Loucy (cell line): Measurements from ENCODE around the gene CBFB.

Experiments used
- H2AFZ ChIP-seq: fragments of 200-600 bp; sonication (generic); 2 replicates; pipeline ENCODE4 v1.6.0; 2016; ENCODE audit warnings: antibody characterized with exemption, mild to moderate bottlenecking, low read length, moderate library complexity
- H3F3A ChIP-seq: fragments of 200-600 bp; 2 replicates; pipeline ENCODE4 v1.6.0; 2016; ENCODE audit warnings: antibody characterized with exemption, low read depth, mild to moderate bottlenecking
- H3K27me3 ChIP-seq: fragments of 200-600 bp; sonication (generic); 2 replicates; pipeline ENCODE4 v1.6.1; 2014; ENCODE audit warnings: low read length, mild to moderate bottlenecking; ENCODE audit not compliant: insufficient read depth, poor library complexity, severe bottlenecking
- H3K36me3 ChIP-seq: fragments of 200-600 bp; sonication (generic); 2 replicates; pipeline ENCODE4 v1.6.1; 2016; ENCODE audit warnings: low read length; ENCODE audit not compliant: insufficient read depth
- H3K4me1 ChIP-seq: fragments of 200-600 bp; sonication (generic); 2 replicates; pipeline ENCODE4 v1.5.1; 2014; ENCODE audit warnings: low read length, mild to moderate bottlenecking; ENCODE audit not compliant: insufficient read depth, poor library complexity, severe bottlenecking
- H3K4me2 ChIP-seq: fragments of 200-600 bp; sonication (generic); 2 replicates; pipeline ENCODE4 v1.6.0; 2014; ENCODE audit warnings: antibody characterized with exemption, low read length, low read depth, mild to moderate bottlenecking; ENCODE audit not compliant: poor library complexity, severe bottlenecking
- H3K4me3 ChIP-seq: fragments of 200-600 bp; sonication (generic); 2 replicates; pipeline ENCODE4 v1.5.1; 2014; ENCODE audit warnings: low read length, mild to moderate bottlenecking, mixed read lengths; ENCODE audit not compliant: poor library complexity, severe bottlenecking
- H3K79me2 ChIP-seq: fragments of 200-600 bp; sonication (generic); 2 replicates; pipeline ENCODE4 v1.6.1; 2014; ENCODE audit warnings: low read length; ENCODE audit not compliant: insufficient read depth
- H3K9ac ChIP-seq: fragments of 200-600 bp; sonication (generic); 2 replicates; pipeline ENCODE4 v1.6.0; 2014; ENCODE audit warnings: mild to moderate bottlenecking, low read depth, low read length, moderate library complexity; ENCODE audit not compliant: poor library complexity, severe bottlenecking
- H3K9me2 ChIP-seq: fragments of 200-600 bp; sonication (generic); replicated peaks from 2 replicates; pipeline ENCODE4 v1.6.1; 2016; ENCODE audit warnings: low read depth, low read length, mixed read lengths
- H3K9me3 ChIP-seq: fragments of 200-600 bp; sonication (generic); 2 replicates; pipeline ENCODE4 v1.6.1; 2014; ENCODE audit warnings: mild to moderate bottlenecking, antibody characterized with exemption, low read length, low read depth; ENCODE audit not compliant: insufficient read depth
- H4K20me1 ChIP-seq: fragments of 200-600 bp; sonication (generic); 2 replicates; pipeline ENCODE4 v1.6.0; 2014; ENCODE audit warnings: antibody characterized with exemption, low read length, mild to moderate bottlenecking; ENCODE audit not compliant: insufficient read depth, poor library complexity, severe bottlenecking
- EZH2phosphoT487 ChIP-seq: fragments of 200-600 bp; IDR thresholded peaks from 2 replicates; pipeline ENCODE4 v1.6.1; 2018; ENCODE audit warnings: antibody characterized with exemption, mild to moderate bottlenecking, moderate library complexity, borderline replicate concordance
- TF ChIP-seq, protein P1 (sequence below): fragments of 200-600 bp; sonication (generic); conservative IDR thresholded peaks from 2 replicates; pipeline ENCODE4 v1.5.1; 2014; ENCODE audit warnings: mild to moderate bottlenecking, antibody characterized with exemption, low read length

CBFB gene

DNA sequence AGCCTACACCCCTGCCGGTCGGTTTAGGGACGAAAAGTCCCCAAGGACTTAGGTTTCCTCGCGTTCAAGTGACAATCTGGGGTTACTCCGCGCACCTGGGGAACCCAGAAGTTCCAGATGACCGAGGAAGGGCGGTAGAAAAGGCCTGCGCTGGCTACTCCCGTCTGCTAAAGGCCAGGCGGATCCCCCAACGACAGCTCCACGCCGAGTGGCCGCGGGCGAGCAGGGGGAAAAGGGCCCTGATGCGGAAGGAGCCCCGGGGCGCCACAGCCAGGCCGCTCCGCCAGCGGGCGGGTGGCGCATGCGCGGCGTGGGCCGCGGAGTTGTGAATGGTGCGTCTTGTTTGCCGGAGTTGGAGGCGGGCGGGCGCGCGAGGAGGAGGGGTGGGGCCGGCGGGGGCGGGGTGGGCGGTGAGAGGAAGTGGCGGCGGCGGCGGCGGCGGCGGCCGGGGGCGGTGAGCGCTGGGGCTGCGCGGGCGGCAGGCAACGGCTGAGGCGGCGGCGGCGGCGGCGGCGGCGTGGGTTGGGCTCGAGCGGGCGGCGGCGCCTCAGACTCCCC is at the start of gene CBFB:
CBFB (plus strand) TSS at position 454 of the 558 bp plus-strand sequence. CDS start 259 bp downstream, outside the sequence.
- Histone ChIP-seq H4K20me1 (peaks cover 34% of the 10 kb centered on the region), H3K36me3 (no peaks in the 10 kb centered on the region), H2AFZ (peak within 1 kb of the TSS; percentile 92), H3F3A (no peaks in the 10 kb centered on the region), H3K9ac (peak within 1 kb of the TSS; percentile 92), H3K27me3 (no peaks in the 10 kb centered on the region), H3K4me3 (peak within 1 kb of the TSS; percentile 91), H3K9me3 (no peaks in the 10 kb centered on the region), H3K4me1 (peaks cover 42% of the 10 kb centered on the region), H3K79me2 (peaks cover 52% of the 10 kb centered on the region), H3K4me2 (peak within 1 kb of the TSS; percentile 92), H3K9me2 (no peaks in the 10 kb centered on the region)
- TF ChIP-seq EZH2phosphoT487 = no peak
- TF ChIP-seq, protein P1, sequence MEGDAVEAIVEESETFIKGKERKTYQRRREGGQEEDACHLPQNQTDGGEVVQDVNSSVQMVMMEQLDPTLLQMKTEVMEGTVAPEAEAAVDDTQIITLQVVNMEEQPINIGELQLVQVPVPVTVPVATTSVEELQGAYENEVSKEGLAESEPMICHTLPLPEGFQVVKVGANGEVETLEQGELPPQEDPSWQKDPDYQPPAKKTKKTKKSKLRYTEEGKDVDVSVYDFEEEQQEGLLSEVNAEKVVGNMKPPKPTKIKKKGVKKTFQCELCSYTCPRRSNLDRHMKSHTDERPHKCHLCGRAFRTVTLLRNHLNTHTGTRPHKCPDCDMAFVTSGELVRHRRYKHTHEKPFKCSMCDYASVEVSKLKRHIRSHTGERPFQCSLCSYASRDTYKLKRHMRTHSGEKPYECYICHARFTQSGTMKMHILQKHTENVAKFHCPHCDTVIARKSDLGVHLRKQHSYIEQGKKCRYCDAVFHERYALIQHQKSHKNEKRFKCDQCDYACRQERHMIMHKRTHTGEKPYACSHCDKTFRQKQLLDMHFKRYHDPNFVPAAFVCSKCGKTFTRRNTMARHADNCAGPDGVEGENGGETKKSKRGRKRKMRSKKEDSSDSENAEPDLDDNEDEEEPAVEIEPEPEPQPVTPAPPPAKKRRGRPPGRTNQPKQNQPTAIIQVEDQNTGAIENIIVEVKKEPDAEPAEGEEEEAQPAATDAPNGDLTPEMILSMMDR = peak; percentile 39

DNA sequence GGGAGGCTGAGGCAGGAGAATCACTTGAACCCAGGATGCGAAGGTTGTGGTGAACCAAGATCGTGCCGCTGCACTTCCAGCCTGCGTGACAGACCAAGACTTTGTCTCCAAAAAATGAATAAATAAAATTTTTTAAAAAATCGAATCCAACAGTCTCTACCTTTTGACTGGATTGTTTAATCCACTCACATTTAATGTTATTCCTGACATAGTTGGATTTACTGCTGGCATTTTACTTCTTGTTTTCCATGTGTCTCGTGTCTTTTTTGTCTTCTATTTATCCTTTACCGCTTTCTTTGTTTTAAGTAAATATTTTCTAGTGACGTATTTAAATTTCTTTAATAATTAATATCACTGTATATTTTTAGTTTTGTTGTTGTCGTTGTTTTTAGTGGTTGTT is 45.9 kb upstream of the CBFB start:
- Histone ChIP-seq H2AFZ (no peak overlapping the region), H3F3A (no peaks in the 10 kb centered on the region), H3K79me2 (no peaks in the 10 kb centered on the region), H3K9ac (no peak overlapping the region), H3K36me3 (no peaks in the 10 kb centered on the region), H3K4me1 (no peaks in the 10 kb centered on the region), H3K27me3 (no peaks in the 10 kb centered on the region), H4K20me1 (no peaks in the 10 kb centered on the region), H3K4me3 (no peak overlapping the region), H3K4me2 (no peak overlapping the region), H3K9me3 (no peaks in the 10 kb centered on the region), H3K9me2 (no peaks in the 10 kb centered on the region)
- TF ChIP-seq, protein P1 = no peak
- TF ChIP-seq EZH2phosphoT487 = no peak

DNA sequence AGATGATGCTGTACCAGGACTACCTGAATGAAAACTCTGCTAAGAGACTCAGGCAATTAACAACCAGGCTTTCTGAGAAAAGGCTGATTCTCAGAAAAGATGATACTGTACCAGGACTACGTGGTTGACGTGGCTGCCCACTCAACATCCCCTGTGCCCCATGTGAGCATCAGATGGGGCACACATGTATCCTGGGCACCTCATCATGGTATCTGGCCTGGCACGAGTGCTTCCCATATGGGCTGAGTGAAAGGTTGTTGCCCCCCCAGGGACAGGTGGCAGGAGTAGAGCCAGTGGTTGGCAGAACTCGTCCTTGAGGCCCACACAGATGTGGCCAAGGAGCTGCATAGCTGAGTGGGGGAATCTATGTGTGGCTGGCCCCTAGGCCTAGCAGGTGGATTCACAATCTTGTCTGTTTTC is 44.0 kb upstream of the CBFB start:
- no peaks in the 10 kb centered on the region for H3K79me2 ChIP-seq
- H4K20me1 ChIP-seq = no peaks in the 10 kb centered on the region
- H3K27me3 ChIP-seq = no peaks in the 10 kb centered on the region
- H3K36me3 ChIP-seq = no peaks in the 10 kb centered on the region
- TF ChIP-seq, protein P1 = no peak
- no peak for TF ChIP-seq EZH2phosphoT487
- no peak overlapping the region for H2AFZ ChIP-seq
- no peak overlapping the region for H3K4me2 ChIP-seq
- no peaks in the 10 kb centered on the region for H3K4me1 ChIP-seq
- no peaks in the 10 kb centered on the region for H3K9me2 ChIP-seq
- H3K4me3 ChIP-seq = no peak overlapping the region
- no peaks in the 10 kb centered on the region for H3K9me3 ChIP-seq
- H3K9ac ChIP-seq = no peak overlapping the region
- no peaks in the 10 kb centered on the region for H3F3A ChIP-seq
